GOT3 (cell line): ENCODE data around the gene ADRA2B.

Source experiments
- DNase-seq: peaks from one replicate; lab custom pipeline; 2025; ENCODE audit warnings: mixed read lengths; lab: John Stamatoyannopoulos, UW

Gene ADRA2B

DNA sequence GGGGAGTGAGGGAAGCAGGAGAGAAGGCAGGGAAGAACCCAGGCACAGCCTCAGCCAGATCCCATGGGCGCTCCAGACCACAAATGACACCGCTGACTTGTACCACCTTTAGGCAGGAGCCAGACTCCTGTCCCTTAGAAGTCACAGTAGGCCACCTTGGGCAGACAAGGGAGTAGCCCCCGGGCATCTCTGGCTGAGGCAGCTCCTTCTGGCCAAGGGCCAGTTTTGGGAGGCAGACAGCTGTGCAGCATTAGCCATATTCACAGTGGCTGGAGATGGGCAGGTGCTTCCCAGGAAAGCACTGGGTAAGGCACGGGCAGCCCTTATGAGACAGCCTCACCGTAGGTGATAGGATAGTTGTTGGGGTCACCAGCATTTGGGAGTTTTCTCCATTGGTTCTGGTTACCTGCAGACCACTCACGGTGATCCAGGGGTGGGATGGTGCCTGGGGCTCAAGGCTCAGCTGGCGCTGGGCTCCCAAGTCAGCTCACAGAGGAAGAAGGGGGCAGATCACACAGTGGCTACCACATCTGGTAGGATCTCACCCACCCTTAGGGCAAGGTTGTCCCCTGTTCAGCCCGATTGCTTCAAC is 19.9 kb upstream of the ADRA2B start:
- DNase-seq, result no peak

GRCh38 chr2:96135621-96136020 is 19.2 kb upstream of the ADRA2B start:
- no peak for DNase-seq

GRCh38 chr2:96135171-96135570 is 18.8 kb upstream of the ADRA2B start:
- DNase-seq, result no peak

GRCh38 chr2:96134421-96134820 is 18.1 kb upstream of the ADRA2B start:
- no peak for DNase-seq

GRCh38 chr2:96131813-96132745 is 15.7 kb upstream of the ADRA2B start:
- no peak for DNase-seq

- no peak for DNase-seq
Measured at GRCh38 chr2:96131152-96131812, 14.9 kb upstream of the ADRA2B start.

DNA sequence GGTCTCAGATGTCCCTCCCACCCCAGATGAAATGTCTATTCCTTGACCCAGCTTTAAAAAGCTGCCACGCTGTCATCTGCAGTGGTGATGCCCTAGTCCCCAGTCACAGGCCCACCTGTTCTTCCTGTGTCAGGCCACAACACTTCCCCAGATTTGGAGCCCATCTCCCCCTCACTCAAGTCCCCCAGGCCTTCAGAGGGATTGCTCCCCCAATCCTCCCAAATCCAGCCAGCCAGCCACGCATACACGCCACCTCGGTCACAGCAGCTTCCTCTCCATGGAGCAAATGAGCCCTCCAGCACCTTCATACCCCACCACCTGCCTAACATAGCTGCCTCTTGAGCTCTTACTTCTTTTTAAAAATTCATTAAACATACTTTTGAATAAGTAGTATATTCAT is 14.1 kb upstream of the ADRA2B start:
- DNase-seq, result no peak

DNA sequence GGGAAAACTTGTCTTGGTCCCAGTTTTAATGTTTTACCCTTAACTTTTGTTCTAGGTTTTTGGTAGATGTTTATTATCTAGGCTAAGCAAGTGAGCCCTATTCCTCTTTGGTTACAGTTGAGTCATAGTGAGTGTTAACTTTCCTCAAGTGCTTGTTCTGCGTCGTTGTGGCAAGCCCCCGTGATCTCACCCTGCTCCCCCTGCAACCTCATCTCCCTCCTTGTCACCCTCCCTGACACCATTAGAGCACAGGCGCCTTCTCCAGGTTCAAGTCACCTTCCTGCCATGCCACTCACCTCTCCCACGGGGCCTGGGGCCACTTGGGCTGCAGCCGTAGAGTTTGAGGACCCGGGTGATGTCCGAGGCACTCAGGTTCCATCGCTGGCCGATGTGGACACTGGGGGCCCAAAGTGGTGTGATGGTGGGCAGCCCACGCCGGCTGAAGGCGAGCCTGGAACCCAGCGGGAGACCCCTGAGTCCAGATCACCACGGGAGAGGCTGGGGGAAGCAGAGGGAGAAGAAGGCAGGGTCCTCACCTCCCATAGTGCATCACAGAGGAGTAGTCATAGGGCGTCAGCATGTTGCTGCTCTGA is 13.3 kb upstream of the ADRA2B start:
- no peak for DNase-seq

DNA sequence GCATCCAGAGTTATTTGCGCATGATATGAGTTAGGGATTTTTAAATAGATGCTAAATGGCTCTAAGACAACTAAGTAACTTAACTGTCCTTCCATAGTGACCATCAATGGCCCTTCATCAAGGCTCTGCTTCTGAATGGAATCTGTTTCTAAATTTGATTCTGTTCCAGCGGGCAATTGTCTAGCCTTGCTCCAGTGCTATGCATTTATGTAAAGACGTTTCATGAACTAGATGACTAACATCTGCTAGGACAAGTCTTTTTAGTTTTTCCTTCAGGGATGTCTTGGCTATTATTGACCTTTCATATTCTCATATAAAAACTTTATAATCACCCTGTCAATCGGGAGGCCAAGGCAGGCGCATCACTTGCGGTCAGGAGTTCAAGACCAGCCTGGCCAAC is 12.1 kb upstream of the ADRA2B start:
- DNase-seq, result no peak

GRCh38 chr2:96124406-96125265 is 8.3 kb upstream of the ADRA2B start:
- no peak for DNase-seq

DNA sequence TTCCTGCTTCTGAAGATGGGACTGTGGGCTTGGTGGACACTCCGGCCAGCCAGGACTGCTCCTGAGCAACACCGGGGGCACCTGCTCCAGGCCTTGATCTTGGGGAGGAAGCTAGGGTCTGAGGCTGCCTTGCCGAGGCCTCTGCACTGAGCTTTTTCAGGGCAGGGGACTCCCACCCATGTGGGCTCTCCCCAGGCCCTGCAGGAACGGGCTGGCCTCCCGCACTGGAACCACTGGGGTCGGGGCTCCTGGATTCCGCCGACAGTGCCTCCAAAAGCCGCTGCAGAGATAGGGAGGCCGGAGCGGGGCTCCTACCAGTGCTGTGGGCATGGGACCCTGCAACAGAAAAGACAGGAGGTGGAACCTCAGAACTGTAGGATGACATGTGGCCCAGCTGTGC is 7.6 kb upstream of the ADRA2B start:
- DNase-seq, result no peak

DNA sequence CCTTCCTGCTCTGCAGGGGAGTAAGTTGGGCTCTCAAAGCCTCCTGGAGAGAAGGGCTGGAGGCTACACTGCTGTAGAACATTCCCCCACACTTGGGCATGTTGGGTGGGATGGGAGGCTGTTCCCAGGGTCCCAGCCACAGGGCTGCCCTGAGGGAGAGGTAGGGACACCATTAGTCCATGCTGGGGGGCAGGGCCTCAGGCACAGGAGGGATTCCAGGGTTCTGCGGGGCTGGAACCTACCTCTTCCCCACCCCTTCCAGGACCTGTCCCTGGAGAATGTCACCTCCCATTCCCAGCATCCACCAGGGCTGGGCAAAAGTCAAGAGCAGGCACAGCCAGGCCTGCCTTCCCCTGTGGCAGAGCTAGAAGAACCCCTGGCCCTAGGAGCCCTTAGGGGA is 6.9 kb upstream of the ADRA2B start:
- DNase-seq, result no peak

GRCh38 chr2:96122391-96122790 is 6.0 kb upstream of the ADRA2B start:
- DNase-seq, result no peak

DNA sequence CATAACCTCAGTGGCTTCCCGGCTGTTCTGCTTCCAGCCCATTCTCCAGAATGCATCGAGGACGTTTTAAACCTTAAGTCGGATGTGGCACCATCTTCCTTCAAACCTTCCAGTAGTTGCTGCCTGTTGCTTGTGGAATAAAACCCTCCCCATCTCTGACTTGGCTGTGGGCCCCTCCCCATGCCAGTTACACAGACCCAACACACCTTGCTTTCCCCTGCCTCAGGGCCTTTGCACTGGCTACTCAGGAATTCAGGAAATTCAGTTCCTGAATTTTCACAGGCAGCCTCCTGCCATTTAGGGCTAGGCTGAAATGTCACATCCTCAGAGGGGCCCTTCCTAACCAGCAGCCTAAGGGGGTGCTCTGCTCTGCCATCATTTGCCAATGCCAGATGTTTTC is 5.0 kb upstream of the ADRA2B start:
- no peak for DNase-seq

GRCh38 chr2:96120991-96121390 is 4.6 kb upstream of the ADRA2B start:
- DNase-seq, result no peak

- no peak for DNase-seq
Measured at GRCh38 chr2:96120091-96120720, 3.8 kb upstream of the ADRA2B start.

DNA sequence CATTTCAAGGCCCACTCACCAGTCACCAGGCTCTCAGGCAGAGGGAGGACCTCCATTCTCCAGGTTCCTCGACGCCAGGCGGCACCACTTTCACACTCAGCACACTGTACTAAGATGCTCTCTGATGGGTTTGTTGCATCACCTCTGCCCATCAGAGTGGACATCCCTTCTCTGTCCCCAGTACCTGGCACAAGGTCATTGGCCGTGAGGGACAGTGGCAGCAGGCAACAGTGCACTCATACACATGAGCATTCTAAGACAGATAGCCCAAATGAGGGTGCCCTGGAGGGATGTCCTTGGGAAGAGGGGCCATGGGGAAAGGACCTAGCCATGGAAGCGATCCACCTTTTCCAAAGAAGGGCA is 3.0 kb upstream of the ADRA2B start:
- no peak for DNase-seq

DNA sequence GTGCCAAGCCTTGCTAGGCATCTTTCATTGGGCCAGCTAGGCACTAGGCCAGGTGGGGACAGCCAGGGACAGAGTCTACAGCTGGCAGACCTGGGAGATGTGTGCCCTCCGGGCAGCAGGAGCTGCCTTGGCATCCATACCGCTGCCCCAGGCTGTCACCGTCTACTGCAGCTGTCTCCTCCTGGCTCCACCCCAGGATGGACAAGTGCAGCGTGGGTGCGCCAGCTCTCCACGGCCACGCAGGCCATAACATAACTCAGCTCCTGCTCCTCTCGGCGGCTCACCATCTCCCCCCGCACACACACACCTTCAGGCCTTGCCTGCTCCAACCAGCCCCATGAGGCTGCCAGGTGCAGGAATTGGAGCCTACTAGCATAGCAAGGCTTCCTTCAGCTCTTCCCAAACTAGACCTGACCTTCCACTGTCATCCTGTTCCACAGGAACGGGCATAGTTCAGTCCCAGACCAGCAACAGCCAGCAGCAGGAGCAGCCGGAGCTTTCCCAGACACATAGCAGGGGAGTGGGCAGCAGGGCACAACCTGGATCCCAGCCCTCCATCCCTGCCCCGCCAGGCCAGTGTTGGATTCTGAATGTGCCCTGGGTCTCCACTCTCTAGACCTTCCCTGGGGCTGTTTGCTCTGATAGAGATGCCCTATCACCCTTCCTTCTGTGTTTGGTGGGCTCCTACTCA is 2.5 kb upstream of the ADRA2B start:
- DNase-seq, result no peak

DNA sequence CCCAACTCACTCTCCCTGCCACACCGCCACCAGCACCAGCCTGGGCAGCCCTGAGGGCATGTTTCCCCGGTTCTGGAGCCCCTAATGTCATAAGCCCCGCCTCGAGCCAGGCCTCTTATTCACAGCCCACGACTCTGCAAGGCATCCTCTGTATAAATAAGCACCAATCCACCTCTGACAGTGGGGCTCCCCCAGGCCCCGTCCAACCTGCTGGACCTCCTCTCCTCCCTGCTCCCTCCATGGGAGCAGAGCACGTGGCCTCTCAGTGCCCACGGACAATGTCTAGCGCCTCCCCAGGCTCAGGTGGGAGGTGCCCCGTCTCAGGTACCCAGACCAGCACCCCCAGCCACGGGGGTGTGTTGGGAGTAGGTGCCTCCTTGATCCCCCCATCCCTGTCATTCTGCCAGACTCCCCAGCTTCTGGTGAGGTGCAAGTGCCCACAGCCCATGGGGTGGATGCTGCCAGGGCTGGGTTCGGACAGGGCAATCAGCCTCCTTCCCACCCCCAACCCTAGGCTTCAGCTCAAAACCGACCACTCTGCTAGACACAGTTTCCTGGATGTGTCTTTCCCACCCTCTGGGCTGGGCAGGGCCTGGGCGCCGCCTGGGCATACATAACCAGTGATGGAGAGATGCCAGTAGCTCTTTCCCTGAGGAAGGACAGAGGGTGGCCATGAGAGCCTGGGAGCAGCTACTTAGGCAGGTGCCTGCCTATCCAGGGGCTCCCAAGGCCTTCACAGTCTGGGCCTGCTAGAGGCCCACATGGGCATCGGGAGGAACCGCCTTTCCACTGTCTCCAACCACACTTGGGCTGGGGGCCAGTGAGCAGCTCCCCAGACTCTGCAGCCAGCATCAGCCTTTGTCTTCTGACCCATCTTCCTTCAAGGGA is 1.6 kb upstream of the ADRA2B start:
- no peak for DNase-seq
